GM12874 (cell line): Measurements from ENCODE around the gene VPS13D.

Experiments
- TF ChIP-seq, protein P1 (sequence below): IDR thresholded peaks from 2 replicates; pipeline ENCODE4 v1.5.1; 2011; ENCODE audit warnings: low read depth, mild to moderate bottlenecking, control low read depth, low read length, moderate library complexity; ENCODE audit not compliant: insufficient read depth

The VPS13D gene

GRCh38 chr1:12185036-12185917 lies 44.6 kb upstream of the VPS13D start:
- TF ChIP-seq, protein P1, sequence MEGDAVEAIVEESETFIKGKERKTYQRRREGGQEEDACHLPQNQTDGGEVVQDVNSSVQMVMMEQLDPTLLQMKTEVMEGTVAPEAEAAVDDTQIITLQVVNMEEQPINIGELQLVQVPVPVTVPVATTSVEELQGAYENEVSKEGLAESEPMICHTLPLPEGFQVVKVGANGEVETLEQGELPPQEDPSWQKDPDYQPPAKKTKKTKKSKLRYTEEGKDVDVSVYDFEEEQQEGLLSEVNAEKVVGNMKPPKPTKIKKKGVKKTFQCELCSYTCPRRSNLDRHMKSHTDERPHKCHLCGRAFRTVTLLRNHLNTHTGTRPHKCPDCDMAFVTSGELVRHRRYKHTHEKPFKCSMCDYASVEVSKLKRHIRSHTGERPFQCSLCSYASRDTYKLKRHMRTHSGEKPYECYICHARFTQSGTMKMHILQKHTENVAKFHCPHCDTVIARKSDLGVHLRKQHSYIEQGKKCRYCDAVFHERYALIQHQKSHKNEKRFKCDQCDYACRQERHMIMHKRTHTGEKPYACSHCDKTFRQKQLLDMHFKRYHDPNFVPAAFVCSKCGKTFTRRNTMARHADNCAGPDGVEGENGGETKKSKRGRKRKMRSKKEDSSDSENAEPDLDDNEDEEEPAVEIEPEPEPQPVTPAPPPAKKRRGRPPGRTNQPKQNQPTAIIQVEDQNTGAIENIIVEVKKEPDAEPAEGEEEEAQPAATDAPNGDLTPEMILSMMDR = no peak

DNA sequence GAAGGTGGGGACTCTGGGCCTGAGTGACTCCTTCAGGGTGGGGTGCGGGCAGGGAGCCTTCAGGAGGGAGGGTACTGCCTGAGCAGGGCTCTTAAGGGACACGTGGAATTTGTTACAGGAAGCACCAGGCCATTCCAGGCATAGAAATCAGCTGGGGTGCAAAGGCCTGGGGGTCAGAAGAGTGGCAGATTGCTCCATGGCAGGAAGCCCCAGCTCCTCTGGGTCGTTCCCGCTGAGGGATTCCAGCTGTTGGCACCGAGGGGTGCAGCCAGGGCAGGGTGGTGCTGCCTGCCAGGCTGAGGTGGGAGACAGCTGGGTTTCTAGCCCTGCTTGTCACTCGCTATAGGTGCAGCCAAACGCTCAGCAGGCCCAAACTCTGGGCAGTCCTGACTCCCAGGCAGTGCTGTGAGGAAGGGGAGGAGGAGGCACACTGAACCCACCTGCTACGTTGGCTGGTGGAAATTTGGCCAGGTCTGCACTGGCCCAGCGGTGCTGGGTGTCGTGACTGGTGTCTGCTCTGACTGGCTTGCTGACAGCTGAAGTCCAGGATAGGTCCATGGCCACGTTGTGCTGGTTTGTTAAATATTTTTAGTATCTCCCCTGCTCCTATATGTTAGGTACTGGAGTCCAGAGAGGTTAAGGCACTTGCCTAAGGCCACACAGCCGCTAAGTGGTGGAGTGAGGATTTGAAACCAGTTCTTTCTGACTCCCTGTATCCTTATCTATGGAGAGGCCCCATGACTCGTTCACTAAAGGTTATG lies 43.7 kb upstream of the VPS13D start:
- TF ChIP-seq, protein P1 = no peak

- TF ChIP-seq, protein P1 = no peak
These were observed 43.2 kb upstream of the VPS13D start for GRCh38 chr1:12186679-12186985.

GRCh38 chr1:12188115-12188514 lies 41.7 kb upstream of the VPS13D start:
- TF ChIP-seq, protein P1 = no peak

- TF ChIP-seq, protein P1 = no peak
These were observed 41.0 kb upstream of the VPS13D start for GRCh38 chr1:12188657-12189327.

DNA sequence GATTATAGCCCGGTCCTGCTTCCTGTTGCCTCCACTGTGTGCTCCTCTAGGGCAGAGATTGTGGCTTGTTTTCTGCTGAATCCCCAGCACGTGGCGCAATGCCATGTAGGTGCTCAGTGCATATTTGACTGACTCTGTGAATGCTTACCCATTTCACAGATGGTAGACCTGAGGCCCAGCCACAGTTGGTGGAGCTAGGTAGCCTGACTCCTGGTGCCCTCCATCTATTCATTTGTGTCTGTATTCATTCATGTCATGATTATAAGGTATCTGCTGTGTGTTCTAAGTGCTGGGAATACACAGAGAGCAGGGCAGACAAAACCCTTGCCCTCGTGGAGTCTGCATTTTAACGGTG lies 40.5 kb upstream of the VPS13D start:
- TF ChIP-seq, protein P1 = no peak
